Small intestine (tissue), 7 donors: ENCODE results near the gene TOMM5. TPM values are rescaled to one million over a fixed set of nuclear protein-coding genes. Genes with fewer than 3 reads are reported as not detected.
"Not testable (repeated sequence)": the region's sequence is repeated elsewhere in the genome, so short reads cannot be mapped to it uniquely, and the experiment has no call there.

ENCODE experiments used
- DNase-seq, 2 donors: peaks; one replicate each; pipeline versions ENCODE4 v3.0.0 to v3.0.0-alpha.2; 2013
- FAIRE-seq: peaks from 2 replicates; lab custom pipeline; 2012; peaks lifted over from hg19 to GRCh38; lab: Jason Lieb, UNC
- H3K27ac ChIP-seq, 3 donors: one replicate each; pipeline ENCODE4 v1.5.1; 2013; ENCODE audit warnings: low read length in 2 of 3, mild to moderate bottlenecking in 2 of 3, control low read depth in 1 of 3, inconsistent platforms in 1 of 3, low read depth in 1 of 3, moderate library complexity in 1 of 3
- H3K27me3 ChIP-seq, 3 donors: one replicate each; pipeline ENCODE4 v1.6.1; 2013; ENCODE audit warnings: low read length in 3 of 3, inconsistent platforms in 1 of 3; ENCODE audit not compliant: control insufficient read depth in 3 of 3, insufficient read depth in 3 of 3
- H3K36me3 ChIP-seq, 3 donors: one replicate each; pipeline ENCODE4 v1.6.1; 2013; ENCODE audit warnings: low read length in 3 of 3, inconsistent platforms in 1 of 3, low read depth in 1 of 3, mild to moderate bottlenecking in 1 of 3, moderate library complexity in 1 of 3; ENCODE audit not compliant: control insufficient read depth in 3 of 3, insufficient read depth in 2 of 3
- H3K4me1 ChIP-seq, 3 donors: one replicate each; pipeline ENCODE4 v1.6.1; 2013; ENCODE audit warnings: low read length in 2 of 3, inconsistent platforms in 1 of 3, low read depth in 1 of 3, mild to moderate bottlenecking in 1 of 3, moderate library complexity in 1 of 3; ENCODE audit not compliant: control insufficient read depth in 3 of 3, insufficient read depth in 2 of 3
- H3K4me3 ChIP-seq, 3 donors: one replicate each; pipeline ENCODE4 v1.5.1; 2013; ENCODE audit warnings: low read length in 3 of 3, control low read depth in 1 of 3, inconsistent platforms in 1 of 3, low read depth in 1 of 3, mild to moderate bottlenecking in 1 of 3, moderate library complexity in 1 of 3
- H3K9me3 ChIP-seq, 2 donors: one replicate each; pipeline ENCODE4 v1.6.1; 2013; ENCODE audit warnings: low read depth in 1 of 2, low read length in 1 of 2; ENCODE audit not compliant: control insufficient read depth in 2 of 2, insufficient read depth in 1 of 2
- WGBS, 3 donors: extraction: QIAGEN DNeasy Blood & Tissue Kit; methylation state at CpG; one replicate each; pipeline ENCODE4 v1.1.7; 2013; 5-methylcytosine and 5-hydroxymethylcytosine counted together
- polyA plus RNA-seq, 4 donors: library from polyadenylated mRNA; stranded (reverse) in 3 of 4; unstranded in 1 of 4; fragments of 200-250 nt in 3 of 4; fragments of 120-200 nt in 1 of 4; gene quantifications; one replicate each; pipeline versions ENCODE4 v1.2.1 to v1.2.3, GENCODE V29; 2013
- donor health status: healthy with polysubstance abuse.
- donor health status: control.
- donor health status: control.
- donor health status: Bipolar disorder and iron deficiency.
- donor health status: healthy.

TOMM5 gene
- polyA plus RNA-seq, 4 donors: 130 to 140 (median 137) TPM

DNA sequence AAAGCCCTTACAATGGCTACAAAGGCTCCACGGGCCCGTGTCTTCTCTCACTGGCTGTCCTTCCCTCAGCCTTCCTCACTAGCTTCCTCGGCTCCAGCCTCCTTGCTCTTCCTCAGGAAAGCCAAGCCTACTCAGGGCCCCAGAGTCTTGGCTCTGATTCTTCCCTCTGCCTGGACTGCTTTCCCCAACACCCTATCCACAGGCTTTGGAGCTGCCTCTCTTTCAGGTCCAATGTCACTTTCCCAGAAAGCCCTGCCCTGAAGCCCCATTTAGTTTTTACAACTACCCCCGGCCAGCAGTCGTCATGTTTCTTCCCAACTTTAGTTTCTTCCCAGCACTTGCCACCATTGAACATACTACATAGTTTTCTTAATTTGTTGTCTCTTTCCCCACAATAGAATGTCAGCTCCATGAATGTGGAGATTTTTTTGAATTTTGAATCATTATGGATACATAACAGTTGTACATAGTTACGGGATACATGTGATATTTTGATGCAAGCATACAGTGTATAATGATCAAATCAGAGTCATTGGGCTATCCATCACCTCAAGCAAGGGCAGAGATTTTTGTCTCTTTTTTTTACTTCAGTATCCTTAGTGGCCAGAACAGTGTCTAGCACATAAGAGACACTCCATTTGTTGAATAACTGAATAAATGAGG lies 17.5 kb upstream of the TOMM5 start:
- Histone ChIP-seq H3K27me3 (peaks cover 0 to 7% (median 0%) of the 10 kb centered on the region in 3 donors), H3K4me1 (peaks cover 0 to 5% (median 0%) of the 10 kb centered on the region in 3 donors), H3K9me3 (no peaks in the 10 kb centered on the region), H3K4me3 (no peak overlapping the region), H3K36me3 (no peaks in the 10 kb centered on the region), H3K27ac (no peak overlapping the region)
- no peak for FAIRE-seq
- 78 to 83% (median 78%) methylated on average over 6 of the region's 6 CpGs for WGBS, 3 donors
- no peak for DNase-seq

DNA sequence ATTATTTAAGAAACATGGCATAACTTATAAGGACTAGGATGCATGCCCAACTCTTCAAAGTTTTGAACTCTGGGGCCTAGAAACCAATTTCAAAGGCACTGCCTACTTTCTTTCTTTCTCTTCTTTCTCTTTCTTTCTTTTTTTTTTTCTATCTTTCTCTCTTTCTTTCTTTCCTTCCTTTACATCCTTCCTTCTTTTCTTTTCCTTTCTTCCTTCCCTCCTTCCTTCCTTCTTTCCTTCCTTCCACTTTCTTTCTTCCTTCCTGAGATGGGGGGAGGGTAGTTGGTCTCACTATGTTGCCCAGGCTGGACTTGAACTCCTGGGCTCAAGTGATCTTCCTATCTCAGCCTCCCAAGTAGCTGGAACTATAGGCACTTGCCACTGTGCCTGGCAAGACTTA lies 15.9 kb upstream of the TOMM5 start:
- H3K4me1 ChIP-seq: no peaks in the 10 kb centered on the region
- H3K36me3 ChIP-seq: no peaks in the 10 kb centered on the region
- no peaks in the 10 kb centered on the region for H3K9me3 ChIP-seq
- FAIRE-seq (no peak), DNase-seq (no peak)
- H3K27me3 ChIP-seq: peaks cover 0 to 10% (median 0%) of the 10 kb centered on the region in 3 donors
- H3K4me3 ChIP-seq: no peak overlapping the region
- H3K27ac ChIP-seq: no peak overlapping the region

DNA sequence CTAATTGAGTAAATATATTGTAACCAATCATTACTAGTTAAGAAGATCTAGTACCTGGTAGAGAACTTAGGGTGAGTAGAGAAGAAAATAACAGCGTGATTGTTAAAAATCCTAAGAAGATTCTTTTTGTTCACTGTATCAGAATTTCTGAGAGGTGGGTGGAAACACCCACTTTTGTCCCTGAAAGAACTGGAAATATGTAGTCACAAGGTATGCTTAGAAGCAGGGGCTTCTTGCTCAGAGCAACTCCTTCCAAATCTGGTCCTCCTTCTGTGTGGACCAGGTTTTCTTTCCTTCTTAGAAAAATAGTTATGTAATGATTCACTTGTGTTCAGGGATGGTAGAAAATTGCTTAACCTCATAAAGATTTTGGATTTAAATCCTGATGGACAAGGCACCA lies 11.9 kb upstream of the TOMM5 start:
- peaks cover 0 to 3% (median 0%) of the 10 kb centered on the region in 3 donors for H3K4me1 ChIP-seq
- H3K4me3 ChIP-seq: no peak overlapping the region
- 78 to 87% (median 82%) methylated on average over 1 of the region's 1 CpG for WGBS, 3 donors
- H3K9me3 ChIP-seq: no peaks in the 10 kb centered on the region
- peaks cover 0 to 10% (median 4%) of the 10 kb centered on the region in 3 donors for H3K27me3 ChIP-seq
- no peak overlapping the region for H3K27ac ChIP-seq
- FAIRE-seq (no peak), DNase-seq (no peak)
- no peaks in the 10 kb centered on the region for H3K36me3 ChIP-seq

DNA sequence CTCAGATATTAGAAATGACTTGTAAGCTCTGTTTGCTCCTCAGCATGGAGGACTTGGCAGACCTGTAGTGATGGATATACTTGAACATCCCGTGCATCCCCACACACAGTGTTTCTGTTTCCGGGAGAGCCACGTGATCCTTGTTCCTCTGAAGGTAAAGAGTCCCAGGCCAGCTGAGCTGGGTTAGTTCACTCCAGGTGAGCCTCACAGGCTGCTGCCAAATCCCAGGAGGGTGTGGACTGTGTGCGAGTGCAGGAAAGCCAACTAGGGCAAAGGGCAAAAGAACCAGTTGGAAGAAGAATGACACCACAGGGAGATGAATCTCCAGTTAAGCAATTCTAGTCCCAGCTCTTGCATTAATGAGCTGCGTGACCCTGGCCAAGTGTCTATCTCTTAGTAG lies 10.4 kb upstream of the TOMM5 start:
- DNase-seq (peak; percentile 78 to 96), FAIRE-seq (no peak)
- Histone ChIP-seq H3K4me1 (peaks cover 0 to 3% (median 0%) of the 10 kb centered on the region in 3 donors), H3K27ac (peak overlapping the region in 1 of 3 donors; percentile 50), H3K9me3 (no peaks in the 10 kb centered on the region), H3K27me3 (peaks cover 0 to 10% (median 4%) of the 10 kb centered on the region in 3 donors), H3K36me3 (no peaks in the 10 kb centered on the region), H3K4me3 (no peak overlapping the region)
- WGBS, 3 donors: 5 to 48% (median 28%) methylated on average over 5 of the region's 5 CpGs

DNA sequence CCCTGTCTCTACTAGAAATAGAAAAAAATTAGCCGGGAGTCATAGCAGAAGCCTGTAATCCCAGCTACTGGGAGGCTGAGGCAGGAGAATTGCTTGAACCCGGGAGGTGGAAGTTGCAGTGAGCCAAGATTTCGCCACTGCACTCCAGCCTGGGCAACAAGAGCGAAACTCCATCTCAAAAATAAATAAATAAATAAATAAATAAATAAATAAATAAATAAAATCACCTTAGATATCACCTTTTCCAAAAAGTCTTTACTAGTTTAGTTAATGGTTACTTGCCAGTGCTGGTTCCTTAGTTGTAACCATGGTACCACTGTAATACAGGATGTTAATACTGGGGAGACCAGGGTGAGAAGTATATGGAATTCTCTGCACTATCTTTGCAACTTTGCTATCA lies 9.7 kb upstream of the TOMM5 start:
- not testable (repeated sequence) for FAIRE-seq, H3K4me1 ChIP-seq, H3K4me3 ChIP-seq, H3K36me3 ChIP-seq, DNase-seq, H3K9me3 ChIP-seq, H3K27ac ChIP-seq
- H3K27me3 ChIP-seq: peaks cover 0 to 10% (median 4%) of the 10 kb centered on the region in 3 donors
- 81 to 93% (median 92%) methylated on average over 4 of the region's 4 CpGs for WGBS, 3 donors

DNA sequence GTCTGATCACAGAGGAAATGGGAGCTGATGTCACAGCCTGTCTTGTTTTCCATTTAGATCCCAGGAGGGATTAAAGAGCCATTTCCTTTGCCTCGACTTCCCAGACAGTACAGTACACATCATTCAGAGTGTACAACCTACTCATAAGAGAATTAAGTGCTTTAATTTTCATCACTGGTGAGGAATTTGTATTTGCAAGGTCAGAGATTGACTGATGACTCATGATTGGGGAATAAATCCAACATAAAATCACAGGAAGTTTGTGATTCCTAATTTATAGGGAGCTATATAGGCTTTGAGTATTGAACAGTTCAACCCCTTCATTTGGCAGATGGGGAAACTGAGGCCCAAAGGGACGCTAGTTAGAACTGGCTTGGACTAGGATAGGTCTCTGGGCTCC lies 4.1 kb upstream of the TOMM5 start:
- Histone ChIP-seq H3K4me1 (peaks cover 0 to 8% (median 4%) of the 10 kb centered on the region in 3 donors), H3K27ac (no peak overlapping the region), H3K27me3 (peaks cover 0 to 4% (median 0%) of the 10 kb centered on the region in 3 donors), H3K36me3 (no peaks in the 10 kb centered on the region), H3K9me3 (no peaks in the 10 kb centered on the region), H3K4me3 (no peak overlapping the region)
- FAIRE-seq: no peak
- no peak for DNase-seq
- 44 to 53% (median 48%) methylated on average over 2 of the region's 2 CpGs for WGBS, 3 donors

DNA sequence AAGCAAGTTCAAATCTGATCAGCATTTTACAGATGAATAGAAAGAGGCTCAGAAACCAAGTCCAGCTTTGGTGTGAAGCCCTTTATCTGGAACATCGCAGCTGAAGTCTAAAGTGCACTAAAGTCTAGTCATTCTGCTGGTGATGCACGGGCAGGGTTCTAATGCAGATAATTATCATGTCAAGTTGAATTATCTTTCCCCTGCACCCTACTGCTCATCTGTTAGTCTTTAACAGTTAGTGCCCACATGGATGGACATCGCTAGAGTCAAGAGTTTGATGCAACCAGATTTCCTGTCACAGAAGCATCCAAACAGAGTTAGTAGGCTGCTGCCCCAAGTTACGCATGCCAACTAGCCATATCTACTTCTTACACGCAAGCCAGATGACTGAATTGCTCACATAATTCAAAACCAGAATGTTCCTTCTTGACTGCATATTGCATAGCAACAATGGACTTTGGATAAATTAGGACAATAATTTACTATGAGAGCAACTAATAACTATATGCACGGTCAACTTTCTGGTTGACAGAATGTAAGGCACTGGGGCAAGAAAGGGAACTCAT lies 1.6 kb upstream of the TOMM5 start:
- Histone ChIP-seq H3K36me3 (peaks cover 0 to 3% (median 0%) of the 10 kb centered on the region in 3 donors), H3K4me1 (peaks cover 5 to 11% (median 6%) of the 10 kb centered on the region in 3 donors), H3K27me3 (no peaks in the 10 kb centered on the region), H3K4me3 (no peak overlapping the region), H3K9me3 (no peaks in the 10 kb centered on the region), H3K27ac (peak overlapping the region in 2 of 3 donors; percentile 8 to 60)
- WGBS, 3 donors: 37 to 72% (median 44%) methylated on average over 6 of the region's 6 CpGs
- no peak for FAIRE-seq
- DNase-seq: peak in 1 of 2 donors; percentile 38

DNA sequence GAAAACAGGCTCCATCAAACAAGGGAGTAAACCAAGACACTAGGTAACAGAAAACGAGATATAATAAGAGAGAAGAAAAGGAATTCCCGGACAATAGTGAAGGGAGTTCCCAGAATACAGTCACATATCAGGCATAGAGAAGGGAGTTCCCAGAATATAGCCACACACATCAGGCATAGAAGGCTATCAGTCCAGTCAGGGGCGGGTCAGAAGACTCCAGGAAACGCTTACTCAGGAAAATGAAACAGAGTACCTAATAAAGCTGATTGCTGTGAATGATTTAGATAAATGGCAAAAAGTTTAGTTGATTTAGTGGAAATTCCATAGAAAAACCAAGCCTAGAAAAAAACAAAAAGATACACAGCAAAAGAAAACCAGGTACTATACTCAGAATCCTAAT lies 4.9 kb downstream of the TOMM5 start:
- Histone ChIP-seq H3K36me3 (peaks cover 7 to 12% (median 9%) of the 10 kb centered on the region in 3 donors), H3K4me1 (peaks cover 2 to 5% (median 5%) of the 10 kb centered on the region in 3 donors), H3K27me3 (no peaks in the 10 kb centered on the region), H3K4me3 (no peak overlapping the region), H3K27ac (peak overlapping the region in 1 of 3 donors; percentile 20), H3K9me3 (no peaks in the 10 kb centered on the region)
- DNase-seq (peak in 1 of 2 donors; percentile 57), FAIRE-seq (no peak)
- 57 to 73% (median 60%) methylated on average over 4 of the region's 4 CpGs for WGBS, 3 donors
